Muscle of leg (tissue), 16 donors: ENCODE results near the gene EIF3A. TPM values are rescaled to one million over a fixed set of nuclear protein-coding genes. Genes with fewer than 3 reads are reported as not detected.
A peak's percentile ranks its signal among the peaks of the same experiment; 100 is the strongest.

Experiments used
- DNase-seq: peaks from one replicate; pipeline ENCODE4 v3.0.0; 2013
- H3K27ac ChIP-seq: one replicate; pipeline ENCODE4 v1.5.1; 2013; ENCODE audit warnings: mild to moderate bottlenecking, low read length, control low read depth
- H3K27me3 ChIP-seq: one replicate; pipeline ENCODE4 v1.6.1; 2013; ENCODE audit warnings: low read length; ENCODE audit not compliant: control insufficient read depth, insufficient read depth
- H3K36me3 ChIP-seq: one replicate; pipeline ENCODE4 v1.6.1; 2013; ENCODE audit warnings: low read length; ENCODE audit not compliant: control insufficient read depth, insufficient read depth
- H3K4me1 ChIP-seq: one replicate; pipeline ENCODE4 v1.6.1; 2013; ENCODE audit warnings: low read length; ENCODE audit not compliant: control insufficient read depth, insufficient read depth
- H3K4me3 ChIP-seq: one replicate; pipeline ENCODE4 v1.5.1; 2013; ENCODE audit warnings: low read length, control low read depth
- H3K9me3 ChIP-seq: replicated peaks from 2 replicates; pipeline ENCODE4 v1.6.1; 2013; ENCODE audit warnings: low read depth, low read length; ENCODE audit not compliant: control insufficient read depth
- WGBS: methylation state at CpG from one replicate; pipeline ENCODE4 v1.1.5; 2013; ENCODE audit warnings: missing lambda C conversion rate; ENCODE audit not compliant: insufficient coverage; 5-methylcytosine and 5-hydroxymethylcytosine counted together
- long read RNA-seq, 11 donors: transcript quantifications; one replicate each; lab custom pipeline, GENCODE V29; 2026
- polyA plus RNA-seq, 8 donors: library from polyadenylated mRNA; unstranded; fragments of 120-200 nt; gene quantifications; one replicate each; pipeline versions ENCODE4 v1.2.1 to v1.2.3, GENCODE V29; 2013; ENCODE audit warnings: inconsistent platforms in 1 of 8, low replicate concordance in 1 of 8; ENCODE audit not compliant: insufficient read length in 8 of 8, insufficient read depth in 1 of 8
- total RNA-seq: library from RNA; stranded (reverse); fragments of 120-200 nt; gene quantifications from one replicate; pipeline ENCODE4 v1.2.4, GENCODE V29; 2013

Gene EIF3A, protein sequence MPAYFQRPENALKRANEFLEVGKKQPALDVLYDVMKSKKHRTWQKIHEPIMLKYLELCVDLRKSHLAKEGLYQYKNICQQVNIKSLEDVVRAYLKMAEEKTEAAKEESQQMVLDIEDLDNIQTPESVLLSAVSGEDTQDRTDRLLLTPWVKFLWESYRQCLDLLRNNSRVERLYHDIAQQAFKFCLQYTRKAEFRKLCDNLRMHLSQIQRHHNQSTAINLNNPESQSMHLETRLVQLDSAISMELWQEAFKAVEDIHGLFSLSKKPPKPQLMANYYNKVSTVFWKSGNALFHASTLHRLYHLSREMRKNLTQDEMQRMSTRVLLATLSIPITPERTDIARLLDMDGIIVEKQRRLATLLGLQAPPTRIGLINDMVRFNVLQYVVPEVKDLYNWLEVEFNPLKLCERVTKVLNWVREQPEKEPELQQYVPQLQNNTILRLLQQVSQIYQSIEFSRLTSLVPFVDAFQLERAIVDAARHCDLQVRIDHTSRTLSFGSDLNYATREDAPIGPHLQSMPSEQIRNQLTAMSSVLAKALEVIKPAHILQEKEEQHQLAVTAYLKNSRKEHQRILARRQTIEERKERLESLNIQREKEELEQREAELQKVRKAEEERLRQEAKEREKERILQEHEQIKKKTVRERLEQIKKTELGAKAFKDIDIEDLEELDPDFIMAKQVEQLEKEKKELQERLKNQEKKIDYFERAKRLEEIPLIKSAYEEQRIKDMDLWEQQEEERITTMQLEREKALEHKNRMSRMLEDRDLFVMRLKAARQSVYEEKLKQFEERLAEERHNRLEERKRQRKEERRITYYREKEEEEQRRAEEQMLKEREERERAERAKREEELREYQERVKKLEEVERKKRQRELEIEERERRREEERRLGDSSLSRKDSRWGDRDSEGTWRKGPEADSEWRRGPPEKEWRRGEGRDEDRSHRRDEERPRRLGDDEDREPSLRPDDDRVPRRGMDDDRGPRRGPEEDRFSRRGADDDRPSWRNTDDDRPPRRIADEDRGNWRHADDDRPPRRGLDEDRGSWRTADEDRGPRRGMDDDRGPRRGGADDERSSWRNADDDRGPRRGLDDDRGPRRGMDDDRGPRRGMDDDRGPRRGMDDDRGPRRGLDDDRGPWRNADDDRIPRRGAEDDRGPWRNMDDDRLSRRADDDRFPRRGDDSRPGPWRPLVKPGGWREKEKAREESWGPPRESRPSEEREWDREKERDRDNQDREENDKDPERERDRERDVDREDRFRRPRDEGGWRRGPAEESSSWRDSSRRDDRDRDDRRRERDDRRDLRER (N-terminal part only)
- total RNA-seq (65.6 TPM), polyA plus RNA-seq (100 to 1,000 TPM; 111 to 160 (median 144) TPM)
- long read RNA-seq, donor 1, full-length matches to known transcripts = 1 of 43 reads
- long read RNA-seq, donor 1, partial matches to known transcripts = 42 of 43 reads
- long read RNA-seq, donor 1, other reads (novel, unspliced or antisense) = 0 of 43 reads
- long read RNA-seq, donor 2, partial matches to known transcripts = 0 of 1 reads
- long read RNA-seq, donor 2, other reads (novel, unspliced or antisense) = 0 of 1 reads
- long read RNA-seq, donor 3, full-length matches to known transcripts = 7 of 70 reads
- long read RNA-seq, donor 3, partial matches to known transcripts = 63 of 70 reads
- long read RNA-seq, donor 3, other reads (novel, unspliced or antisense) = 0 of 70 reads
- long read RNA-seq, donor 4, partial matches to known transcripts = 37 of 37 reads
- long read RNA-seq, donor 4, other reads (novel, unspliced or antisense) = 0 of 37 reads
- long read RNA-seq, donor 5, full-length matches to known transcripts = 8 of 278 reads
- long read RNA-seq, donor 5, partial matches to known transcripts = 270 of 278 reads
- long read RNA-seq, donor 5, other reads (novel, unspliced or antisense) = 0 of 278 reads
- long read RNA-seq, donor 6, full-length matches to known transcripts = 1 of 130 reads
- long read RNA-seq, donor 6, partial matches to known transcripts = 129 of 130 reads
- long read RNA-seq, donor 6, other reads (novel, unspliced or antisense) = 0 of 130 reads
- long read RNA-seq, donor 7, full-length matches to known transcripts = 7 of 127 reads
- long read RNA-seq, donor 7, partial matches to known transcripts = 120 of 127 reads
- long read RNA-seq, donor 7, other reads (novel, unspliced or antisense) = 0 of 127 reads
- long read RNA-seq, donor 8, full-length matches to known transcripts = 1 of 66 reads
- long read RNA-seq, donor 8, partial matches to known transcripts = 65 of 66 reads
- long read RNA-seq, donor 8, other reads (novel, unspliced or antisense) = 0 of 66 reads
- long read RNA-seq, donor 9, partial matches to known transcripts = 126 of 126 reads
- long read RNA-seq, donor 9, other reads (novel, unspliced or antisense) = 0 of 126 reads
- long read RNA-seq, donor 10, partial matches to known transcripts = 140 of 141 reads
- long read RNA-seq, donor 10, other reads (novel, unspliced or antisense) = 0 of 141 reads
- long read RNA-seq, donor 11, full-length matches to known transcripts = 3 of 87 reads
- long read RNA-seq, donor 11, partial matches to known transcripts = 84 of 87 reads
- long read RNA-seq, donor 11, other reads (novel, unspliced or antisense) = 0 of 87 reads

DNA sequence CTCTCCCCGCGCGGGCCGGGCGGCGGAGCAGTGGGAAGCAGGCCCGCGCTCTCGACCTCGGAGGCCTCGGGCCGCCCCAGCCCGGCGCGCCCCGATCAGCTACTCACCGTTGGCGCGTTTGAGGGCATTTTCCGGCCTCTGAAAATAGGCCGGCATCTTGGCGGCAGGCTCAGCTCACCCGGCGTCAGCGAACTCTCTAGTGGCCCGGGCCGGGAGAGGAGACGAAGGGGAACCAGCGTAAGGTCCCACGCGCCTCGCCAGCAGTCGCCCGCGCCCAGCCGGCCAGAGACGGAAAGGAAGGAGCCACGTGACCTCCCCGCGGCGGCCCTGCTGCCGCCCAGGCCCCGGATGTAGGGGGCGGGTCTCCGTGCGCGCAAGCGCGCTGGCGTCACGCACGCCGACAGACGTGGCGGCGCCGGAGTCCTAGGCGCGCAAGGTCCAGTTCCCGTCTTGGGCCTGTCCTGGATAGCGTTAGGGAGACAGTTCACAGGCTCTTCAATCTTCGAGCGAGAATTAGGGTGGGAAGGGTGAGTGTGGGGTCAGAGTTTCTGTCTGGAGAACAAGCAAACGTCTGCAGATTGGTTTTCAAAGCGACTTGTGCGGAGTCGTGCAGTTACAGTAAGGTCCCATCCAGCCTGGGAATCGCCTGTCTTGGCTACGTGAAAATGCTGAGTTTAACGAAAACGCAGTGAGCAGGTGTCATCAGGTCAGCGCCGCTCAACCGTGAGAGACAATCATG is at the start of gene EIF3A:
TSS of gene EIF3A (minus strand) at position 297 of the 739 bp plus-strand sequence. CDS start at position 156, 141 bp downstream.
- peak within 1 kb of the TSS; percentile 73 for H3K4me3 ChIP-seq
- WGBS = under 1% methylated on average over 74 of the region's 74 CpGs

GRCh38 chr10:119129721-119130120 is 49.1 kb upstream of the EIF3A start:
- no peaks in the 10 kb centered on the region for H3K27me3 ChIP-seq
- no peak overlapping the region for H3K4me3 ChIP-seq
- H3K27ac ChIP-seq = no peak overlapping the region
- no peaks in the 10 kb centered on the region for H3K4me1 ChIP-seq
- peaks cover 49% of the 10 kb centered on the region for H3K36me3 ChIP-seq
- 100% methylated on average over 1 of the region's 4 CpGs for WGBS
- no peak for DNase-seq
- no peaks in the 10 kb centered on the region for H3K9me3 ChIP-seq

More for the DNA sequence above, at the start of gene EIF3A:
- H3K4me1 ChIP-seq = peaks cover 3% of the 10 kb centered on the region
- H3K9me3 ChIP-seq = no peaks in the 10 kb centered on the region
- peak within 1 kb of the TSS; percentile 95 for H3K27ac ChIP-seq
- peak; percentile 97 for DNase-seq
- H3K27me3 ChIP-seq = no peaks in the 10 kb centered on the region
- no peaks in the 10 kb centered on the region for H3K36me3 ChIP-seq

DNA sequence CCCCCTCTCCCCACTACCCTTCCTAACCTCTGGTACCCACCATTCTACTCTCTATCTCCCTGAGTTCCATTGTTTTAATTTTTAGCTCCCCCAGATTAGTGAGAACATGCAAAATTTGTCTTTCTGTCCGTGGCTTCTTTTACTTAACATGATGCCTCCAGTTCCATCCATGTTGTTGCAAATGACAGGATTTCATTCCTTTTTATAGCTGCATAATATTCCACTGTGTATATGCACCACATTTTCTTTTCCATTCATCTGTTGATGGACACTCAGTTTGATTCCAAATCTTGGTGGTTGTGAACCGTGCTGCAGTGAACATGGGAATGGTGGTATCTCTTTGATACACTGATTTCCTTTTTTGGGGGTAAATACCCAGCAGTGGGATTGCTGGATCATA is 45.3 kb upstream of the EIF3A start:
- Histone ChIP-seq H3K4me1 (no peaks in the 10 kb centered on the region), H3K27me3 (no peaks in the 10 kb centered on the region), H3K9me3 (no peaks in the 10 kb centered on the region), H3K27ac (no peak overlapping the region), H3K4me3 (no peak overlapping the region), H3K36me3 (peaks cover 48% of the 10 kb centered on the region)
- no peak for DNase-seq
- 100% methylated on average over 1 of the region's 2 CpGs for WGBS

DNA sequence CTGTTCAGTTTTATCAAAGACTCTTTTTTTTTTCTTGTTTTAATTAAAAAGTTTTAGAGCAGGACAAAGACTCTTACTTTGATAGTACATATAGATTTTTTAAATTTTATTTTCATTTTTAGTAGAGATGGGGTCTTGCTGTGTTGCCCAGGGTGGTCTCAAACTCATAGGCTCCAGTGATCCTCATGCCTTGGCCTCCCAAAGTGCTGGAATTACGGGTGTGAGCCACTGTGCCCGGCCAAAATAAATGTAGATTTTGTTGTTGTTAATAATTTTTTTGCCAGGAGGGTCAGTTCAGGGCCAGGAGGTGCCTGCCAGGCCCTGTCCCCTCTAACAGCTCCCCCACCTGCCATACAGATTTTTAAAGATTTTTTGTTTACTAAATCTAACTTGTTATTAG is 40.3 kb upstream of the EIF3A start:
- WGBS = no CpG with 5 or more reads among the region's 2 CpGs
- no peak for DNase-seq
- no peaks in the 10 kb centered on the region for H3K27me3 ChIP-seq
- no peaks in the 10 kb centered on the region for H3K4me1 ChIP-seq
- H3K36me3 ChIP-seq = peaks cover 46% of the 10 kb centered on the region
- no peak overlapping the region for H3K4me3 ChIP-seq
- H3K9me3 ChIP-seq = no peaks in the 10 kb centered on the region
- no peak overlapping the region for H3K27ac ChIP-seq

DNA sequence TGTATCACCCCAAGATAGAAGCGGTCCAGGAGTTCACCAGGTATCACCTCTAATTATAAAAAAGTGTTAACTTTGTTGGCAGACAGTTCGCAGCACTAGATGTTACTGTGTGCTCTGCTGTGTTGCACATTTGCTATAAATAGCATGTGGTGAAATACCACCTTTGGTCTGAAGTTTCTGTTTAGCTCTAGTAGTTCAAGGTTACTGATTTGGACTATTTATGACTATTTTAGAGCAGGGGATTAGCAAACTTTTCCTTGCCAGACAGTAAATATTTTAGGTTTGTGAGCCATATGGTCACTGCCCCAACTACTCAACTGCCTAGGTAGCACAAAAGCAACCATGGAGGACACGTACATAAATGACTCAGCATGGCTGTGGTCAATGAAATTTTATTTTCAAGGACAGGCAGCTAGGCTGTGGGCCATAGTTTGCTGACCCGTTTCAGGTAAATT is 39.8 kb upstream of the EIF3A start:
- H3K36me3 ChIP-seq = peaks cover 44% of the 10 kb centered on the region
- no peaks in the 10 kb centered on the region for H3K9me3 ChIP-seq
- no peak overlapping the region for H3K27ac ChIP-seq
- DNase-seq = no peak
- no peak overlapping the region for H3K4me3 ChIP-seq
- no peaks in the 10 kb centered on the region for H3K27me3 ChIP-seq
- H3K4me1 ChIP-seq = no peaks in the 10 kb centered on the region
- no CpG with 5 or more reads among the region's 4 CpGs for WGBS

GRCh38 chr10:119119400-119119799 is 38.8 kb upstream of the EIF3A start:
- 100% methylated on average over 1 of the region's 1 CpG for WGBS
- H3K27ac ChIP-seq = no peak overlapping the region
- peaks cover 45% of the 10 kb centered on the region for H3K36me3 ChIP-seq
- H3K4me3 ChIP-seq = no peak overlapping the region
- no peaks in the 10 kb centered on the region for H3K9me3 ChIP-seq
- no peaks in the 10 kb centered on the region for H3K4me1 ChIP-seq
- no peak for DNase-seq
- H3K27me3 ChIP-seq = no peaks in the 10 kb centered on the region

DNA sequence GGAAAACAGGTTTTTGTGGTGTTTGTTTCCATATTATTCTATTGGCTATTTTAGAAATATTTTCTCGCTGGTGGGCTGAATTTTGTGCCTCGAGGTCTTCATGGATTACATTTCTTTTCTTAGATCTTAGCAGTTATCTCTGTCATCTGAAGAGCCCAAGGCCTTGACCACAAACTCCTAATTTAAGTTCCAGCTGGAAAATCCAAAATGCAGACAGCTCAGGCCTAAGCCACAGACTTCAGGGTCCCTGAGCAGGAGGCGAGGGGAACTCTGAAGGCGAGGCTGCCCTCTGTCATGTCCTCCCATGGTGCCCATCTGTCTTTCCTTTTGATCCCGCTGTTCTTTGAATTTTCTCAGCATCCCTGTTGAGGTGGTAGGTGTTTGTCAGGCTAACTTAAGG is 37.6 kb upstream of the EIF3A start:
- Histone ChIP-seq H3K36me3 (peaks cover 50% of the 10 kb centered on the region), H3K4me1 (no peaks in the 10 kb centered on the region), H3K27me3 (no peaks in the 10 kb centered on the region), H3K4me3 (no peak overlapping the region), H3K9me3 (no peaks in the 10 kb centered on the region), H3K27ac (no peak overlapping the region)
- DNase-seq = no peak
- 86% methylated on average over 2 of the region's 5 CpGs for WGBS
